ENCODE data around the gene CXCR6. TPM values are rescaled to one million over a fixed set of nuclear protein-coding genes. Genes with fewer than 3 reads are reported as not detected.

The CXCR6 gene
- total RNA-seq, 6 experiments from 2014 or later, result not detected

GRCh38 chr3:45910892-45911291 lies 32.4 kb upstream of the CXCR6 start:
- no peaks in the 10 kb centered on the region for H3K9me3 Mint-ChIP-seq

GRCh38 chr3:45911511-45912226 lies 31.6 kb upstream of the CXCR6 start:
- Mint-ChIP-seq H3K36me3 (ENCODE audit: low read depth) (no peaks in the 10 kb centered on the region), H3K4me1 (ENCODE audit: low read depth) (peaks cover 33% of the 10 kb centered on the region), H3K9me3 (no peaks in the 10 kb centered on the region), H3K27me3 (ENCODE audit: insufficient read depth) (peaks cover 6% of the 10 kb centered on the region), H3K4me3 (no peak overlapping the region), H3K27ac (no peak overlapping the region)
- DNase-seq, result no peak
- no peak for TF ChIP-seq CTCF (IDR thresholded peaks at IDR 0.05)

More at GRCh38 chr3:45910892-45911291, 32.4 kb upstream of the CXCR6 start:
- H3K27me3 Mint-ChIP-seq (ENCODE audit: insufficient read depth), result peaks cover 6% of the 10 kb centered on the region
- no peak for TF ChIP-seq CTCF (IDR thresholded peaks at IDR 0.05)
- no peak overlapping the region for H3K27ac Mint-ChIP-seq
- H3K4me3 Mint-ChIP-seq, result no peak overlapping the region
- no peaks in the 10 kb centered on the region for H3K36me3 Mint-ChIP-seq (ENCODE audit: low read depth)
- DNase-seq, result no peak
- H3K4me1 Mint-ChIP-seq (ENCODE audit: low read depth), result peaks cover 33% of the 10 kb centered on the region

- Mint-ChIP-seq H3K27ac (no peak overlapping the region), H3K4me3 (no peak overlapping the region), H3K4me1 (ENCODE audit: low read depth) (peaks cover 26% of the 10 kb centered on the region), H3K36me3 (ENCODE audit: low read depth) (no peaks in the 10 kb centered on the region), H3K27me3 (ENCODE audit: insufficient read depth) (peaks cover 6% of the 10 kb centered on the region), H3K9me3 (no peaks in the 10 kb centered on the region)
- no peak for TF ChIP-seq CTCF (IDR thresholded peaks at IDR 0.05)
- DNase-seq, result no peak
Measured at GRCh38 chr3:45912435-45912834, 30.8 kb upstream of the CXCR6 start.

- H3K9me3 Mint-ChIP-seq, result no peaks in the 10 kb centered on the region
- peaks cover 7% of the 10 kb centered on the region; the same call in 1 of the 2 replicates for H3K36me3 Mint-ChIP-seq (ENCODE audit: low read depth)
- H3K4me3 Mint-ChIP-seq, result no peak overlapping the region
- no peak overlapping the region for H3K27ac Mint-ChIP-seq
- peaks cover 15% of the 10 kb centered on the region for H3K4me1 Mint-ChIP-seq (ENCODE audit: low read depth)
- TF ChIP-seq CTCF (IDR thresholded peaks at IDR 0.05), result no peak
- H3K27me3 Mint-ChIP-seq (ENCODE audit: insufficient read depth), result peaks cover 4% of the 10 kb centered on the region
- DNase-seq, result no peak
Measured at GRCh38 chr3:45914362-45915058, 28.8 kb upstream of the CXCR6 start.

- Mint-ChIP-seq H3K27me3 (ENCODE audit: insufficient read depth) (peaks cover 4% of the 10 kb centered on the region), H3K4me3 (no peak overlapping the region; the same call in 1 of the 2 replicates), H3K9me3 (no peaks in the 10 kb centered on the region), H3K36me3 (ENCODE audit: low read depth) (peaks cover 7% of the 10 kb centered on the region; the same call in 1 of the 2 replicates), H3K4me1 (ENCODE audit: low read depth) (peaks cover 15% of the 10 kb centered on the region), H3K27ac (no peak overlapping the region)
- DNase-seq, result no peak
- TF ChIP-seq CTCF (IDR thresholded peaks at IDR 0.05), result no peak
Measured at GRCh38 chr3:45915059-45915439, 28.2 kb upstream of the CXCR6 start.

Data from HFFc6 (cell line).